ENCODE measurements around the gene TEX101.

DNA sequence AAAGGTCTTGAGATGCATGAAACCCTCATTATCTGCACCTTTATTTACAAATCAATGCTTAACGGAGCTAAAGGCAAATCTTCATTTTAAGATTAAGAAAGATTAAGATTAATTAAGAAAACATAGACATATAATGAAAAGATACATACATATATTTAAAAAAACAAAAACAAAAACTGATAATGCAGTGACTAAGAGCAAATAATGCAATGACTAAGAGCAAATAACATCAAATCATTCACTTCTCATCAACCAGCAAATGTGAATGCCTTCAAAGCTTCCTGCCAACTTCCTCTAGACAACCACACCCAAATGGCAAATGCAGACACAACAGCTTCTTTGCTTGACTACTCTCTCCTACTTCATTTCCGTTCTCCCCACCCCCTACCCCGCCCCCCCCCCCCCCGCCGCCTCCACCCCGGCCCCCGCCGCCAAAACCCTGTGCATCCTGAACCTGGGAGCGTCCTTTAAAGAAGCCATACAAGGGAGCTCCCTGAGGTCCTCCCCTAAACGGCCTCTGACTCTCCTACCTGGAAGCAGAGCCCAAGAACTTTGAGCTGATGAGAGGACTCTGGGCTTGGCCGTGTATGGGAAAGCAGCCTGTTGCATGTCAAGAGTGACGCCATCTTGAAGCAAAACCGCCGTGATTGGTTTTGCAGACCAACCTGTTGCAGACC lies 24.5 kb downstream of the TEX101 start:
- TF ChIP-seq, protein P1, sequence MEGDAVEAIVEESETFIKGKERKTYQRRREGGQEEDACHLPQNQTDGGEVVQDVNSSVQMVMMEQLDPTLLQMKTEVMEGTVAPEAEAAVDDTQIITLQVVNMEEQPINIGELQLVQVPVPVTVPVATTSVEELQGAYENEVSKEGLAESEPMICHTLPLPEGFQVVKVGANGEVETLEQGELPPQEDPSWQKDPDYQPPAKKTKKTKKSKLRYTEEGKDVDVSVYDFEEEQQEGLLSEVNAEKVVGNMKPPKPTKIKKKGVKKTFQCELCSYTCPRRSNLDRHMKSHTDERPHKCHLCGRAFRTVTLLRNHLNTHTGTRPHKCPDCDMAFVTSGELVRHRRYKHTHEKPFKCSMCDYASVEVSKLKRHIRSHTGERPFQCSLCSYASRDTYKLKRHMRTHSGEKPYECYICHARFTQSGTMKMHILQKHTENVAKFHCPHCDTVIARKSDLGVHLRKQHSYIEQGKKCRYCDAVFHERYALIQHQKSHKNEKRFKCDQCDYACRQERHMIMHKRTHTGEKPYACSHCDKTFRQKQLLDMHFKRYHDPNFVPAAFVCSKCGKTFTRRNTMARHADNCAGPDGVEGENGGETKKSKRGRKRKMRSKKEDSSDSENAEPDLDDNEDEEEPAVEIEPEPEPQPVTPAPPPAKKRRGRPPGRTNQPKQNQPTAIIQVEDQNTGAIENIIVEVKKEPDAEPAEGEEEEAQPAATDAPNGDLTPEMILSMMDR (IDR thresholded peaks at IDR 0.05 in 4 of 5, conservative IDR thresholded peaks at IDR 0.05 in 1 of 5) = no peak
- TF ChIP-seq POLR2A (IDR thresholded peaks at IDR 0.05) = no peak

All from gastrocnemius medialis (tissue), 4 donors.